GM19240 (cell line): Measurements from ENCODE around the gene GZMM.

Experiments
- DNase-seq: peaks from one replicate; pipeline ENCODE4 v3.0.0; 2011; ENCODE audit warnings: low spot score; ENCODE audit not compliant: insufficient read length

Gene GZMM

DNA sequence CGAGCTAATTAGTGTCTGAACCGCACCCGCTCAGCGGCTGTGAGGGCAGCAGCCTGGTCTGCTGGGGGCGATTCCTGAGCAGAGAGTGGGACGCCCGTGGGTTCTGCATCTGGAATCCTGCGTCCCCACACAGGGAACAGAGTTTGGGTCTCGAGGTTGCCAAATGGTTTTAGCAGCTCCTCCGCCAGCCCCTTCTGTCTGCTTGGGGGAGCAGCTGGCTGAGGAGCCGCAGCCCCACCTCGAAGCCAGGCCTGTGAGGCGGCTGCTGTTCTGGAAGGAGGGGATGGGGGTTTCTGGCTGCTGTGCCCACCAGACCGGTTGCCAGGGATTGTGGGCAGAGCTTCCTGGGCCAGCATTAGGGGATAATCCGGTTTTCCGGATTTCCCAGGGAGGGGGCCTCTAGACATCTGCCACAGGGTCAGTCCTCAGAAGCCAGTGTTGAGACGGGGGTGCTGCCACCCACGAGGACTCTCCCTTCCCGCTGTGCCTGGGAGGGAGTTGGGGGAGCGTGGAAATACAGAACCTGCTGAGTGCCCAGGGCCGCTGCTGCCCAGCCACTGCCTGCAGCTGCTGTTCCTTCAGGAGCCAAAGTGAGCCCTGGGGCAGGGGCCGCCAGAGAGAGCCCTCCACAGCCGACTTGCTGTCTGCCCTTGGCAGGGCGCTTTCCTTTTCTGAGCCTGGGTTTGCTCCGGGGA is 10.3 kb upstream of the GZMM start:
- no peak for DNase-seq

DNA sequence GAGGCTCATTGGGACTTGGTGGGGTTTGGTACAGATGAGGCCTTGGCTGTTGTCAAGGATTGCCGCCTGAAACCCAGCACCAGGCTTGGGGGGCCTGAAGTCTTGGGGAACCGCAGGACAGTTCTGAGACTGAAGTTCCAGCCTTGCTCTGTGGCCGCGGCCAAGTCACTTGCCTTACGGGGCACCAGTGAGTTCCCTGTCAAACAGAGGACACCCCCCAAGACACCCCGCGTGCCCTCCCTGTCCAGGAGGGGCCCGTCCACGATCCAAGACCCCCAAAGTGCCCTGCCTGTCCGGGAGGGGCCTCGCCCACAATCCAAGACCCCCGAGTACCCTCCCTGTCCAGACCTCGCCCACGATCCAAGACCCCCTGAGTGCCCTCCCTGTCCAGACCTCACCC is 9.8 kb upstream of the GZMM start:
- no peak for DNase-seq

DNA sequence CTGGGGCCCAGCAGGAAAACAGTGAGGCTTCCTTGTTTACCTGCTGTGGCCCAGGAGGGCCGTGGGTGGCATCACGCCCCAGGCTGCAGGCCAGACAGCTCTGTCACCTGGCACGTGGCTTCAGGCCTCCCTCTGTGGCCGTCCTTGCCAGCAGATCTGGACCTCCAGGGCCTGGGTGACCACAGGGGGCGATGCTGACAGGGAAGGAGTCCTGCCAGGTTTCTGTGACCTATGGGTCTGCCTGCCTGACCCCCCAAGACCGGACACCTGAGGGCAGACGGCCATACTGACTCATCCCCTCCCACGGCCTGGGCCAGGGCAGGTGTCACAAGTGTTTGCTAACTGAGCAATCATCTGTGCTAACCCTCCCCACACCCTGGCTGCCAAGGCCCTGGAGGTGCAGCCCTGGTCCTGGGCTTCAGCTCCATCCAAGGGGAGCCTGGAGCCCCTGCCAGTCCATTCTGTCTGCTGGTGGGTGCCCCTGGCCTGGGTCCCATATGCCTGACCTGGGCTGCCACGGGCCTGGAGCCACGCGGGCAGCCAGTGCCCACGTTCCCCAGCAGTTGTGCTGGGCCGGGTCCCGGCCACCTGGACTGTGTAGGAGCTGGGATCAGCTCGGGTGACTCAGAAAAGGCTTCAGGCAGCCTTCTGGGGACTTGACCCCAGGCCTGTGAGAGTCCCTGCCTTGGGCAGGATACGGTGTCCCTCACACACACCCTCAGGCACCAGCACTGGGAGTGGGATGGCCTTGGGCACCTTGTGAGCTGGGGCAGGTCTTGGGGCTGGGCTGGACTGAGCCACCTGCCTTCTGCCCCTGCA is 8.6 kb upstream of the GZMM start:
- no peak for DNase-seq

DNA sequence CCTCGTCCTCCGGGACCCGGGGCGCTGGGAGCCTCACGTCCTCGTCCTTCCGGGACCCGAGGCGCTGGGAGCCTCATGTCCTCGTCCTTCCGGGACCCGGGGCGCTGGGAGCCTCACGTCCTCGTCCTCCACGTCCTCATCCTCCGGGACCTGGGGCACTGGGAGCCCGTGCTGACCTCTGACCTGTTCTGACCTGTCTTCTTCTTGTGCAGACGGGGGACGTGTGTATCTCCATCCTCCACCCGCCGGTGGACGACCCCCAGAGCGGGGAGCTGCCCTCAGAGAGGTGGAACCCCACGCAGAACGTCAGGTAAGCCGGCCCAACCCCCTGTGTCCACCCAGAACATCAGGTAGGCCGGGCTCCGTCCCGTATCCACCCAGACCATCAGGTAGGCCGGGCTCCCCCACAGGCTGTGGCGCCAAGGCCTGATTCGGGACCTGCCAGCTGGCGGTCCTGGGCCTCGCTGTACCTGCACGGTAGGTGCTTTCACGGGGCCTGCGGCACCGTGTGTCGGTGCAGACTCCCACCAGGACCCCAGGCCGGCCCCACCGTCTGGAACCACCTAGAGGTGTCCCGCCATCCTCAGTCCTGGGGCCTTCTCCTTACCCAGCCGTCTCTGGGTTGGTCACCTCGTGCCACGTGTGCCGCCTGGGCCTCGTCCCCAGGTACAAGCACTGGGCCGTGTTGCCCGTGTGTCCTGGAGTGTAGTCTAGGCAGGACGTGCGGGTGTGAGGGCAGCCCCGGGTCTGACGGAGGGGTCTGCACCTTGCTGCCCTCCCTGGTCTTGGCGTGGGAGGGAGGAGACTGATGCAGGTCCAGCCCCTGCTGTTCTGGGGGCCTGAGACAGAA is 7.6 kb upstream of the GZMM start:
- no peak for DNase-seq

DNA sequence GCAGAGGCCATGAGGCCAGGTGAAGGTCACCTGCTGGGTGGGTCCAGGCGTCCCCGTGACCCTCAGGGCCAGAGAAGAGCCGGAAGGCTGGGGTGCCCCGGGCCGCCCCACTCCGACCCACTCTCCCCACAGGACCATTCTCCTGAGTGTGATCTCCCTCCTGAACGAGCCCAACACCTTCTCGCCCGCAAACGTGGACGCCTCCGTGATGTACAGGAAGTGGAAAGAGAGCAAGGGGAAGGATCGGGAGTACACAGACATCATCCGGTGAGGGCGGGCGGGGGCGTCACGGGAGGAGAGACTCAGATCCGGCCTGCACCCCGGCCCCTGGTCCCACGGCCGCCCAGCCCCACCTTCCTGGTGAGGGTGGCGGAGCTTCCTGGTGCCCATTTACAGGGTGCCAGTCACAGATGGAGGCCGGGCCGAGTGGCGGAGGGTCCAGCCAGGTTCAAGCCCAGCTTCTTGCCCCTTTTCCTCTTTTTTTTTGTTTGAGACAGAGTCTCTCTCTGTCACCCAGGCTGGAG is 6.9 kb upstream of the GZMM start:
- DNase-seq = no peak

DNA sequence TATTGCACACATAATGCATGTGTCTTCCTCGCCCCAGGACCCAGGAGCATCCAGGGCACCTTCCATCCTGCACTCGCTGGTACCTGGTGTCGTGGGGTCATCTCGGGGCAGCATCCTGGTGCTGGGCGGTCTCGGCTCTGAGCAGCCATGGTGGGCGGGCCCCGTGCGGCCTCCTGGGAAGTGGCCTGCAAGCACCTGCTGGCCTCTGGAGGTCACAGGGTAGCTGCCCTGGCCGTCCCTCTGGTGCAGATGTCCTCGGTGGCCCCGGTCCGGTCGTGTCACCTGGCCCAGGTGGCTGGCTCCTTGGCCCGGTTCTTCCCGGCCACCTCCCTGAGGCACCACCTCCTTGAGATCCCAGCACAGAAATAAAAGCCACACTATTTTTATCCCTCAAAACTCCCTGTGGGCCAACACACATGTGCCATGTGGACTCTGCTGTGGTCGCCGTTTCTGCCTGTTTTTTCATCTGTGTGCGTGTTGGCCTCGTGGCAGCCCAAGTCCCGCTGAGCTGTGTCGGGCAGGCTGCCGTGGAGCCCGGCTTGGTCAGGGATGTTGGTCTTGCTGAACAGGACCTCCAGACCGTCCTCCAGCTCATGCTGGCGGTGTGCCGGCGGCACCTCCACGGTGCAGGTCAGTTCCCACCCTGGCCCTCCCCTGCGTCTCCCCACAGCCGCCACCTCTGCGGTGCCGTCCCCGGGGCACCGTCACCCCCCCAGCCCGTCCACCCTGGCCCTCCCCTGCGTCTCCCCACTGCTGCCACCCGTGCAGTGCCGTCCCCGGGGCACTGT is 5.0 kb upstream of the GZMM start:
- DNase-seq = no peak

DNA sequence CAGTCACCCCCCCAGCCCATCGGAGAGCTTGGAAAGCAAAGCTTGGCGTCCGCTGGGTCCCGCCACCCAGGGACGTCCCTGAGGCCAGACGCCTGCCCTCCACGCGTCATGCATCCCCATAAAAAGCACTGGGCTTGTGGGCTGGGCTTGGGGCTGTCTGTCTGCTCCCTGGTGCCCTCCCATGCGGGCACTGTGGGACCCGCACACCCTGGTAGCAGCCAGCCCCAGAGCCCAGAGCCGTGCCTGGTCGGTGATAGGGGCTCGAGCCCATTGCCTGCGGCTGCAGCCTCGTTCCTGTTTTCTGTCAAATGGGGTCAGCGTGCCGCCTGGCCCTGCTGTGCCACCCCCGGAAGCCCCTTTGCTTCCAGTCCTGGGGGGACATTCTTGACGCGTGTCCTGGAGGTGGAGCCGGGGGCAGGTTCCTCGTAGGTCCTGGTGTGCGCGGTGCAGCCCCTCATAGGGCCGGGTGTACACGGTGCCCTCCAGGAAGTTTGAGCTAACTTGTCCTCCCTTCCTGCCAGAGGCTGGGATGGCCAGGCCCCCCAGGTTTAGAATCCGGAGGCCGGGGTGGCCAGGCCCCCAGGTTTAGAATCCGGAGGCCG is 4.3 kb upstream of the GZMM start:
- DNase-seq = no peak

DNA sequence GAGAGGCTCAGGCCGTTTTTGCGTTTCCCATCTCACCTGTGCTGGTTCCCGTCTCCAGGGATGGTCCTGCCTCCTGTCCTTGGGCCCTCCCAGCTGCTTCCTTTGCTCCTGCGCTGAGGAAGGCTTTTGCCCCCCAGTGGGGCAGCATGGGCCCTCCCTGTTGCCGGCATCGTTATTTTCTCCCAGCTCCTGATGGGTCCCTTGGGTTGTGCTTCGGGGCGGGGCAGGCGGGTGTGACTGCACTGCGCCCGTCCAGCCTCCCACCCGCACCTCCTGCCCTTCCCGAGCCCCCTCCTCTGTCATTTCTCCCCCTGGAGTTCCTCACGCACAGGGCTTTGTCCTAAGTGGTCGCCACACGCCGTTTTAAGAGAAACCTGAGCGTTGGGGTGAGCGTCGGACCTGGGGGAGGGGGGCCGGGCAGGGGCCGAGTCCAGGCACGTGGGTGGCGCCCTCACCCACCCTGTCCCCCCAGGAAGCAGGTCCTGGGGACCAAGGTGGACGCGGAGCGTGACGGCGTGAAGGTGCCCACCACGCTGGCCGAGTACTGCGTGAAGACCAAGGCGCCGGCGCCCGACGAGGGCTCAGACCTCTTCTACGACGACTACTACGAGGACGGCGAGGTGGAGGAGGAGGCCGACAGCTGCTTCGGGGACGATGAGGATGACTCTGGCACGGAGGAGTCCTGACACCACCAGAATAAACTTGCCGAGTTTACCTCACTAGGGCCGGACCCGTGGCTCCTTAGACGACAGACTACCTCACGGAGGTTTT is 2.8 kb upstream of the GZMM start:
- DNase-seq = no peak

DNA sequence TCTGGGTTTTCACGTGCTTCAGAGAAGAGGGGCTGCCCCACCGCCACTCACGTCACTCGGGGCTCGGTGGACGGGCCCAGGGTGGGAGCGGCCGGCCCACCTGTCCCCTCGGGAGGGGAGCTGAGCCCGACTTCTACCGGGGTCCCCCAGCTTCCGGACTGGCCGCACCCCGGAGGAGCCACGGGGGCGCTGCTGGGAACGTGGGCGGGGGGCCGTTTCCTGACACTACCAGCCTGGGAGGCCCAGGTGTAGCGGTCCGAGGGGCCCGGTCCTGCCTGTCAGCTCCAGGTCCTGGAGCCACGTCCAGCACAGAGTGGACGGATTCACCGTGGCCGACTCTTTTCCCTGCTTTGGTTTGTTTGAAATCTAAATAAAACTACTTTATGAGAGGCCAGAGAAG is 2.2 kb upstream of the GZMM start:
- DNase-seq = no peak

DNA sequence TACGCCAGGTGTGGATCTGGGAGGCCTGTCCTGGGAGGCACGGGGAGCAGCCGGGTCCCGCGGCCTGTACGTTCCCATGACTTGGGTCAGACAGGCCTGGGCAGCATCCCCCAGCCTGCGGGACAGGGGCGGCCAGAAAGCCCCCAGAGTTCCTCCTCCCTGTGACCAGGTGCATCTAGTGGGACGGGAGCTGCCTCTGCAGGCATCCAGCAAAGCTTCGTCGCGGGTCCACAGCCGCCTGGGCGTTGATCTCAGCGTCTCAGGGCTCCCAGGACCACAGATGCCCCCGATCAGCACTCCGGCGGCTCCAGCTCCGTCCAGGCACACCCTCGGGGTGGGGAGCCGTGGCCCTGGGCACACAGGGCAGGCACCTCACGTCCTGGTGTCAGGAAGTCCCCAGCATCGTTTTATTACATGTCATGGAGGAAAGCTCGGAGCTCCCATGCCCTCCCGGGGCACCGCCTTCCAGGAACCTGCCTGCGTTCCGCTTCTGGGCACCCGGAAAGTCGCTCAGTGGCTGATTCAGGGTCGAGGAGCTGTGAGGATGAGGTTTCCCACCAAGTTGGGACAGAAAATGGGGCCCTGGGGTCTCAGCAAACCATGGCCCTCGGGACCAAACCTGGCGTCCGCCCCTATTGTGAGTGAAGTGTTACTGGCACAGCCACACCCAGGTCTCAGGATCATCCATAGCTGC is 1.5 kb upstream of the GZMM start:
- no peak for DNase-seq

DNA sequence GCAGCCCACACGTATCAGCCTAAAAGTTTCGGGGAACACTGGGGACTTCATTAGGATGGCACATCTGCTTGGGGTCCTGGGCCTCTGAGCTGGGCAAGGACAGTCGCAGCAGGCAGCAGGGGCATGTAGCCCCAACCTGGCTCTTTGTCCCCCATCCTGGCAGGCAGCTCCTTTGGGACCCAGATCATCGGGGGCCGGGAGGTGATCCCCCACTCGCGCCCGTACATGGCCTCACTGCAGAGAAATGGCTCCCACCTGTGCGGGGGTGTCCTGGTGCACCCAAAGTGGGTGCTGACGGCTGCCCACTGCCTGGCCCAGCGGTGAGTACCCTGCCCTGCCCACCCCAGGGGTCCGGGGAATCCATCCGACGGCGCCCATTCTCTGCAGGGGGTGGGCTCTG is 3.3 kb downstream of the GZMM start:
- no peak for DNase-seq

DNA sequence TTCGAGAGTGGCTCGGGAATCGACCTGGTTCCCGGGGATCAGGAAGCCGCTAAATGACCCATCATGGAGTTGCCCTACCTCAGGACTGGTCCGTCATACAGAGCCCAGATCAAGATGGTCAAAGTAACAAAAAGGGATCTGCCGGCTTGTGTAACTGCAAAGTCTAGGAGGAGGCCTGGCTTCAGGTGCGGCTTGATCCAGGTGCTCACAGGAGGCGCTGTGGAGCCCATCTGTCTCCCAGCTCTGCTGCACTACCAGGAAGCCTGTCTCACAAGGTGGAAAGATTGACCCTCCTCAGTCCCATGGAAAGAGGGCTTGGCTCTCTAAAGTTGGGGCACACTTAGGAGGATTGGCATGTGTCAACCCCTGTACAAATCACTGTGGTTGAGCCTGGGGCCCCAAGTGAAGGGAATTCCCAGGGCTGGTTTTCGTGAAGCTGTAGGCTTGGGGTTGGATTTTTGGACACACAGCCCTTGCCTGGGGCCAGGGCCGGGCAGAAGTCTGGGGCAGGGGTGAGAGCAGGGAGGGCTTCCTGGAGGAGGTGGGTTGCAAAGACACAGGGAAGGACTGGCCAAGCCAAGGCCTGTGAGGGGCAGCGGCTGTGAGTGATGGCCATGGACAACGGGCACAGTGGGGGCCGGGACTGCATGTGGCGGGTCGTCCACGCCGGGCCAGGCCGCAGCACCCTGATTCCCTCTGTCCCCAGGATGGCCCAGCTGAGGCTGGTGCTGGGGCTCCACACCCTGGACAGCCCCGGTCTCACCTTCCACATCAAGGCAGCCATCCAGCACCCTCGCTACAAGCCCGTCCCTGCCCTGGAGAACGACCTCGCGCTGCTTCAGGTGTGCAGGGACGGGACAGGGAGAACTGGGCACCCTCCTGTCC is 4.2 kb downstream of the GZMM start:
- no peak for DNase-seq

DNA sequence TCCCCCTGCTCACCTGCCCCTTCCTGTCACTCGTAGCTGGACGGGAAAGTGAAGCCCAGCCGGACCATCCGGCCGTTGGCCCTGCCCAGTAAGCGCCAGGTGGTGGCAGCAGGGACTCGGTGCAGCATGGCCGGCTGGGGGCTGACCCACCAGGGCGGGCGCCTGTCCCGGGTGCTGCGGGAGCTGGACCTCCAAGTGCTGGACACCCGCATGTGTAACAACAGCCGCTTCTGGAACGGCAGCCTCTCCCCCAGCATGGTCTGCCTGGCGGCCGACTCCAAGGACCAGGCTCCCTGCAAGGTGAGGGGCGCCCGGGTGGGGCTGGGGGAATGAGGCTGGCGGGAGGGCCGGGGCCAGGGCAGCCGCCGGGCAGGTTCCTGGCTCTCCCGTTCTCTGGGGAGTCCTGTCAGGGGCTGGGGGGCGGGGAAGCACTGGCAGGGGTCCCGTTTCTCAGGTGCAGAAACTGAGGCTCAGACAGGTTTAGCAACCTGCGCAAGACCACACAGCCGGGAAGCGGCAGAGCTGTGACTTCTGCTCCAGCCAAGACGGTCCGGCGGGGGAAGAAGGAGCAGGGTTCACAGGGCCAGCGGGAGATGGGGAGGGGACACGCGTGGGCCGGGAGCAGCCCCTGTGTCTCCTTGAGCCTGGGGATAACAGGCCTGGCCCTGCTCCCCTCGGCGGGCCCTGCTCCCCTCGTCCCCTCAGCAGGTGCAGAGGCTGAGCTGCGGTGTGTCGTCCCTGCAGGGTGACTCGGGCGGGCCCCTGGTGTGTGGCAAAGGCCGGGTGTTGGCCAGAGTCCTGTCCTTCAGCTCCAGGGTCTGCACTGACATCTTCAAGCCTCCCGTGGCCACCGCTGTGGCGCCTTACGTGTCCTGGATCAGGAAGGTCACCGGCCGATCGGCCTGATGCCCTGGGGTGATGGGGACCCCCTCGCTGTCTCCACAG is 5.3 kb downstream of the GZMM start:
- no peak for DNase-seq

DNA sequence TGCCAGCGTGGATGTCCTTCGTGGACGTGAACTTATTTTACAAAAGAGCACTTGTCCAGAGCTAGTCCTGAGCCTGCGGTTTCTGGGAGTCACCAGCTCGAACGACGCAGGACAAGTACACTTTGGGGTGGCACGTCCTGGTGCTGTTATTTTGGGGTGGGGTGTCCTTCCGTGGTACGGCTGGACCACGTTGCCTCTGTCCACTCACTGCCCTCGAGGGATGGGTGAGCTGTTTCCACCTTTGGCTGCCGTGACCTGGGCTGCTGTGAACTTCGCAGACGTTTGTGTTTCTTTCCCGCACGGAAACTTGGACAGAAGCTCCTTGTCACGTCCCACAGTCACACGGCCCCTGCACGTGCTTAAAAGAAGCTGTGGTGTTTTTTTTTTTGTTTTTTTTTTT is 11.0 kb downstream of the GZMM start:
- DNase-seq = no peak

DNA sequence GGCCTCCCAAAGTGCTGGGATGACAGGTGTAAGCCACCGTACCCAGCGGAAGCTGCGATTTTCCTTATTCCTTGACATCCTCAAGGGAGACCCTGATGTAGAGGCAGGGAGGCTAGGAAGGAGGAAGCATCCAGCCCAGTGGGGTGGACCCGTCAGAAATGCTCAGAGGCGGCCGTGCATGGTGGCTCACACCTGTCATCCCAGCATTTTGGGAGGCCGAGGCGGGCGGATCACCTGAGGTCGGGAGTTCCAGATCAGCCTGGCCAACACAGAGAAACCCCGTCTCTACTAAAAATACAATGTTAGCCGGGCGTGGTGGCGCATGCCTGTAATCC is 11.6 kb downstream of the GZMM start:
- no peak for DNase-seq

DNA sequence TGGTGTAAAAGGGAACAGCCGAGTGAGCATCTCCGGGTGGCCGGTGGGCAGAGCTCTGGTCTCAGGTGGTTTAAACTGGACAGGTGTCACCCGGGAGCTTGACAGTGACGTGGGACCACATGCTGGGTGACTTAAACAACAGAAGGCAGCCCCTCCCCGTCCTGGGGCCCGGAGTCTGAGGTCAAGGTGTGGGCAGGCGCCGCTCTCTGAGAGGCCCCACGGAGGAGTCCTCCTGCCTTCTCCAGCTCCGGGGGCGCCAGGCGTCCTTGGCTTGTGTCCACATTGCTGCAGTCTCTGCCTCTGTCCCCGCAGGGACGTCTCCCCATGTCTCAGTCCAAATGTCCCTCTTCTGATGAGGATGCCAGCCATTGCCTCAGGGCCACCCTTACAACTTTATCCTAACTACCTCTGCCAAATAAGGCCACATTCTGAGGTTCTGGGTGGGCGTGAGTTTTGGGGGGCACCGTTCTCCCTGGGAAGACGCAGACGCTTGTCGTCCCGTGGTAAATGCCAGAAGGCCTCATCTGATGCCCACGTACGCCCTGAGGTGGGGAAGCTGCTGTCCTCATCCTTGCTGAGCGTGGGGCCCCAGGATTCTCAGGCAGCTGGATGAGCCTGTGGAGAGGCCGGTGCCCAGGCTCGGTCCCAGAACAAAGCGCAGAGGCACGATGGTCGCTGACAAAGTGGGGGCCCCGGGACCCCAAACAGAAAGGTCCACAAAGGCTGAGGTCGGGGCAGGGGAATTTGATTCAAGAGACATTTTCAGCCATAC is 12.9 kb downstream of the GZMM start:
- DNase-seq = no peak
